ENCODE measurements around the gene MGMT. TPM values are rescaled to one million over a fixed set of nuclear protein-coding genes. Genes with fewer than 3 reads are reported as not detected.
A peak's percentile ranks its signal among the peaks of the same experiment; 100 is the strongest.

MGMT gene
- total RNA-seq, 1 donor from 2014 or later, result 13.6 TPM

DNA sequence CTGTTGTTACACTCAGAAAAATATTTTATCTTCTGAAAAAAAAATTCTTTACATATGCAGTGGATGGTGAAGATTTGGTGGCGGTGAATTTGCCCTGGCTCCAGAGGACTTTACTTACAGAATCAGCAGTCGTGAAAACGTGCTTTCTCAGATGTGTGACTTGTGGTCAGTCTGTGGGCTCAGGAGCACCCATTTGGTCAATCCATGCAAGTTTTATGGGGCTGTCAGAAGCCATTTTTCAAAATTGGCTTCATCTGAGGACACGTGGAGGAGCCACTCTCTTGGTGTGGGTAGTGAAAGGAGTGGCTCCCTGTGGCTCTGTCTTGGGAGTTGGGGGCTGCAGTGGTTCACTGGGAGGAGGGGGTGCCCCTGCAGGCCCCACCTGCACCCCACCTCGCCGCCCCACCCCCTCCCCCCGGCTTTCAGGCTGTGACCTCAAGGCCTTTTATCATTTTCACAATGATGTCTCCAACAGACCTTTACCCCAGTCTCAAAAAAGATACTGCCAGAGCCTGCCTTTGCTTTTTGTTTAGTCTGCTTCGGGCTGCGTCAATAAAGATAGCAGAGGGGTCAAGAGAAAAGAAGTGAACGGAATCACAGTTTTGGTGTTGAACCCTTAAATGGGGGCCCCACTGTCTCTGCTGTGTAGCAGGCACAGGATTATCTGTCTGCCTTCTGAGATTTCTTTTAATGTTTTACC is 137.4 kb downstream of the MGMT start:
- no peaks in the 10 kb centered on the region for H3K36me3 Mint-ChIP-seq (ENCODE audit: insufficient read depth)
- TF ChIP-seq, protein P1, sequence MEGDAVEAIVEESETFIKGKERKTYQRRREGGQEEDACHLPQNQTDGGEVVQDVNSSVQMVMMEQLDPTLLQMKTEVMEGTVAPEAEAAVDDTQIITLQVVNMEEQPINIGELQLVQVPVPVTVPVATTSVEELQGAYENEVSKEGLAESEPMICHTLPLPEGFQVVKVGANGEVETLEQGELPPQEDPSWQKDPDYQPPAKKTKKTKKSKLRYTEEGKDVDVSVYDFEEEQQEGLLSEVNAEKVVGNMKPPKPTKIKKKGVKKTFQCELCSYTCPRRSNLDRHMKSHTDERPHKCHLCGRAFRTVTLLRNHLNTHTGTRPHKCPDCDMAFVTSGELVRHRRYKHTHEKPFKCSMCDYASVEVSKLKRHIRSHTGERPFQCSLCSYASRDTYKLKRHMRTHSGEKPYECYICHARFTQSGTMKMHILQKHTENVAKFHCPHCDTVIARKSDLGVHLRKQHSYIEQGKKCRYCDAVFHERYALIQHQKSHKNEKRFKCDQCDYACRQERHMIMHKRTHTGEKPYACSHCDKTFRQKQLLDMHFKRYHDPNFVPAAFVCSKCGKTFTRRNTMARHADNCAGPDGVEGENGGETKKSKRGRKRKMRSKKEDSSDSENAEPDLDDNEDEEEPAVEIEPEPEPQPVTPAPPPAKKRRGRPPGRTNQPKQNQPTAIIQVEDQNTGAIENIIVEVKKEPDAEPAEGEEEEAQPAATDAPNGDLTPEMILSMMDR (IDR thresholded peaks at IDR 0.05; ENCODE audit: unreplicated experiment), result no peak
- DNase-seq (ENCODE audit: low spot score, unreplicated experiment), result no peak
- no peak overlapping the region for H3K27ac Mint-ChIP-seq
- peaks cover 7% of the 10 kb centered on the region for H3K27me3 Mint-ChIP-seq
- H3K4me3 Mint-ChIP-seq (ENCODE audit: low read depth), result no peak overlapping the region
- H3K9me3 Mint-ChIP-seq (ENCODE audit: low read depth), result no peaks in the 10 kb centered on the region
- H3K4me1 Mint-ChIP-seq (ENCODE audit: low read depth), result peaks cover 23% of the 10 kb centered on the region

DNA sequence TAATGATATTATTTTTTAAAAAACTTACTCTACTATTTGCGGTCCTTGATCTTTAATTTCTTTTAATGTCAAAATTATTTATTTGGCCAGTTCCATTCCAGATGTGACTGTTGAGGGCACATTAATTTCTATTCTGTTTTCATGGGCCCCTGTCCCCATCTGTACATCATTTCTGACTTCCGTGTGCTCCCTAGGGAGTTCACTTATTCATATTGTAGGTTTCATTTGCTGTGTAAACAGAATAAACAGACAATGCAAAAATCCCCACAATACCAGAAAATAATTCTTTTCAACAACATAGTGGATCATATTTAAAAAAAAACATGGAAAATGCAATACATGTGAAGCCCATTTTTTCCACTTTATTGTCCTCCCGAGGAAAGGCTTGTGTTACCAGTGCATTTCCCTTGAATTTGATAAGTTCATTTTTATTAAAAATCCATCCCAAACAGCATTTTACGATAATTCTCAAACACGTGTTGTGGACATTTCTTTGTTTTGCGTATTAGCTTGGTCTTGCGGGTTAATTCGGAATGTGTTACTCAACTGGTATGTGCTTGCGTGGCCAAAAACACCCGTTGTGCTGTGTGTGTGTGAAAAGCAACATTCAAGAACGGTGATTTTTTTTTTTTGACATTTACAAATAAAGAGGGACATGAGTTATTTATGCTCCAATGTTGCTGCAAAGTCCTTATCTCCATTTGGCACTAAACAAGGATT is 138.4 kb downstream of the MGMT start:
- TF ChIP-seq, protein P1 (IDR thresholded peaks at IDR 0.05; ENCODE audit: unreplicated experiment), result no peak
- peaks cover 7% of the 10 kb centered on the region for H3K27me3 Mint-ChIP-seq
- H3K4me1 Mint-ChIP-seq (ENCODE audit: low read depth), result peaks cover 26% of the 10 kb centered on the region
- no peaks in the 10 kb centered on the region for H3K9me3 Mint-ChIP-seq (ENCODE audit: low read depth)
- H3K36me3 Mint-ChIP-seq (ENCODE audit: insufficient read depth), result no peaks in the 10 kb centered on the region
- DNase-seq (ENCODE audit: low spot score, unreplicated experiment), result no peak
- H3K27ac Mint-ChIP-seq, result no peak overlapping the region
- H3K4me3 Mint-ChIP-seq (ENCODE audit: low read depth), result no peak overlapping the region

DNA sequence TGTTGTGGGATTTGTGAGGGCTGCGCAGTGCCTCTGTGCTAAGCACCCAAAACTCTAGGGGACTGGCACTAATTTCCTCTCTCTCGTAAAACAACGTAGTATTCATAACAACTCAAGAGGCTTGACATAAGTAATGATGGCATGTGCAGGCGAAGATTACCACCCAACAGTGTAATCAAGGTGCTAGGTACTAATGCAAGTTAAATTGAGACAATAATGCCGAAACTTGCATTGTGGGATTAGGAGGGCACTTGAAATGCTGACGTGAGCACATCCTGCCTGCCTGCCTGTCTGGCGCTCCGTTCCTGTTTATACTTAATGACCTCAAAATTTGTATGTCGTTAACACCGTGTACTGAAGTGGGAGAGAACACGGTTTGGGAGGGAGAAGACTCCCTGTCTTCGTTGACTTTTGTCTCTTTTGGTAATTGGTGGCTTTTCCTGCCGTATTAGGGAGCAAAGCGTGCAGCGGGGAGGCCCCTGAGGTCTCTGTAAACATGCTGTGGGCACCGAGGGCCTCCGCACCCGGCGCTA is 139.0 kb downstream of the MGMT start:
- no peaks in the 10 kb centered on the region for H3K36me3 Mint-ChIP-seq (ENCODE audit: insufficient read depth)
- H3K4me1 Mint-ChIP-seq (ENCODE audit: low read depth), result peaks cover 26% of the 10 kb centered on the region
- peak overlapping the region; percentile 3 for H3K4me3 Mint-ChIP-seq (ENCODE audit: low read depth)
- H3K27ac Mint-ChIP-seq, result no peak overlapping the region
- TF ChIP-seq, protein P1 (IDR thresholded peaks at IDR 0.05; ENCODE audit: unreplicated experiment), result no peak
- DNase-seq (ENCODE audit: low spot score, unreplicated experiment), result no peak
- peaks cover 7% of the 10 kb centered on the region for H3K27me3 Mint-ChIP-seq
- H3K9me3 Mint-ChIP-seq (ENCODE audit: low read depth), result no peaks in the 10 kb centered on the region

DNA sequence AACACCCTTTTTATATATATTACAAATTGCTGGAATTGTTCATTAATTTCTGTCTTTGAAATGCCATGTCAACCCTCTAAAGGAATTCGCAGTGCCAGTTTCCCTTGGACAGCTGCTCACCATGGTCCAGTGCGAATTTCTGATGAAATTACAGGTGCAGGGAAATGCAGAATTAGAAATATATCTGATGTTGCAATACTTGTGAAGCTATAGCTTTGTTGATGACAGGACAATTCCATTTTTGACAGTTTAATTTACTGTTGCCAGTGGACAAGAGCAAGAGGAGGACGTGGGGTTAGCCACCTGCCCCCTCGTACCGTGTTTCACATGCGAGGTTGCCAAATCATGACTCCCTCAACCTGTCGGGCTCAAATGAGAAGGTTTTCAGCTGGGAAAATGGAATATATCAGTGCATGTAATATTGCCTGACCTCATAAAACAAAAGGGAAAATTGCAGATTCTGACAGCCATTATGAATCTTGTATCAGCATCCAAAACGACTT is 140.6 kb downstream of the MGMT start:
- no peaks in the 10 kb centered on the region for H3K9me3 Mint-ChIP-seq (ENCODE audit: low read depth)

DNA sequence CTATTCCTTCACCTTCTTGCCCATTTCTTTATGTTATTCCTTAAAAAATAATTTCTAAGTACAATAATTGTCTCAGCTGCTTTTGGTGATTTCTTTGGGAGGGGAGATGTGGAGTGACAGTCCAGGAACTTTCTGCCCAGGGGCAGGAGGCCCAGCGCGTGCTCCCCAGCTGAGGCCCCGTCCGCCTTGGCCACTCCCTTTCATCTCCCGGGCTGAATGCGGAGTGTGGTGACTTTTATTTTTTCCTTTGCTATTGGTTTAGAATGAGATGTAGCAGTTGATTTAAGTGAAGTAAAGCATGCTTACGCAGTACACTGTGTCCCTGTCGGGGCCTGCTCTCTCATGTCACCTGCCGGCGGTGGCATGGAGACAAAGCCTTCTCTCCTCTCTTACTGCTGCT is 141.6 kb downstream of the MGMT start:
- Mint-ChIP-seq H3K4me1 (ENCODE audit: low read depth) (peaks cover 23% of the 10 kb centered on the region), H3K27ac (no peak overlapping the region), H3K36me3 (ENCODE audit: insufficient read depth) (no peaks in the 10 kb centered on the region), H3K9me3 (ENCODE audit: low read depth) (no peaks in the 10 kb centered on the region), H3K27me3 (peaks cover 7% of the 10 kb centered on the region), H3K4me3 (ENCODE audit: low read depth) (no peak overlapping the region)
- TF ChIP-seq, protein P1 (IDR thresholded peaks at IDR 0.05; ENCODE audit: unreplicated experiment), result no peak
- DNase-seq (ENCODE audit: low spot score, unreplicated experiment), result no peak

More for the DNA sequence above, 140.6 kb downstream of the MGMT start:
- H3K36me3 Mint-ChIP-seq (ENCODE audit: insufficient read depth), result no peaks in the 10 kb centered on the region
- TF ChIP-seq, protein P1 (IDR thresholded peaks at IDR 0.05; ENCODE audit: unreplicated experiment), result no peak
- peaks cover 26% of the 10 kb centered on the region for H3K4me1 Mint-ChIP-seq (ENCODE audit: low read depth)
- H3K27me3 Mint-ChIP-seq, result peaks cover 7% of the 10 kb centered on the region
- no peak overlapping the region for H3K4me3 Mint-ChIP-seq (ENCODE audit: low read depth)
- no peak for DNase-seq (ENCODE audit: low spot score, unreplicated experiment)
- no peak overlapping the region for H3K27ac Mint-ChIP-seq

Data from progenitor cell of endocrine pancreas (in vitro differentiated cells).